Trophoblast cell (in vitro differentiated cells and primary cell): ENCODE data around the gene FMNL1.
A peak's percentile ranks its signal among the peaks of the same experiment; 100 is the strongest.

Source experiments
- DNase-seq, 2 donors: peaks; one replicate each; pipeline ENCODE4 v3.0.0-alpha.2; 2016
- H2AFZ ChIP-seq: 2 replicates; pipeline ENCODE4 v1.6.1; 2013; ENCODE audit warnings: low read length, moderate library complexity, mild to moderate bottlenecking; ENCODE audit not compliant: insufficient read depth, poor library complexity
- H2AK5ac ChIP-seq: 2 replicates; pipeline ENCODE4 v1.6.1; 2013; ENCODE audit warnings: mild to moderate bottlenecking, low read length
- H2BK120ac ChIP-seq: 2 replicates; pipeline ENCODE4 v1.6.1; 2013; ENCODE audit warnings: low read length, mild to moderate bottlenecking, moderate library complexity; ENCODE audit not compliant: insufficient read depth, poor library complexity
- H2BK12ac ChIP-seq: 2 replicates; pipeline ENCODE4 v1.6.1; 2013; ENCODE audit warnings: mild to moderate bottlenecking, low read length, moderate library complexity
- H2BK5ac ChIP-seq: 2 replicates; pipeline ENCODE4 v1.6.1; 2013; ENCODE audit warnings: low read length, low read depth, moderate library complexity, mild to moderate bottlenecking; ENCODE audit not compliant: poor library complexity
- H3K14ac ChIP-seq: 2 replicates; pipeline ENCODE4 v1.6.1; 2013; ENCODE audit warnings: mild to moderate bottlenecking, low read length
- H3K18ac ChIP-seq: 2 replicates; pipeline ENCODE4 v1.6.1; 2013; ENCODE audit warnings: mild to moderate bottlenecking, low read length
- H3K23ac ChIP-seq: 2 replicates; pipeline ENCODE4 v1.6.1; 2013; ENCODE audit warnings: low read length
- H3K27ac ChIP-seq: 2 replicates; pipeline ENCODE4 v1.5.1; 2013; ENCODE audit warnings: low read depth, mild to moderate bottlenecking, inconsistent platforms, low read length, moderate library complexity
- H3K27me3 ChIP-seq: 2 replicates; pipeline ENCODE4 v1.6.1; 2013; ENCODE audit warnings: inconsistent platforms, mild to moderate bottlenecking, low read length, moderate library complexity; ENCODE audit not compliant: insufficient read depth
- H3K36me3 ChIP-seq, 2 experiments: 1 replicate in 1 of 2; 2 replicates in 1 of 2; pipeline ENCODE4 v1.6.1; 2013; ENCODE audit warnings: low read length in 2 of 2, mild to moderate bottlenecking in 2 of 2, moderate library complexity in 1 of 2; ENCODE audit not compliant: insufficient read depth in 2 of 2, control insufficient read depth in 1 of 2
- H3K4ac ChIP-seq: 2 replicates; pipeline ENCODE4 v1.6.1; 2013; ENCODE audit warnings: low read depth, mild to moderate bottlenecking, low read length, moderate library complexity
- H3K4me1 ChIP-seq, 2 experiments: 1 replicate in 1 of 2; 2 replicates in 1 of 2; pipeline ENCODE4 v1.6.1; 2013; ENCODE audit warnings: low read length in 2 of 2, mild to moderate bottlenecking in 2 of 2, moderate library complexity in 1 of 2; ENCODE audit not compliant: insufficient read depth in 2 of 2, control insufficient read depth in 1 of 2
- H3K4me2 ChIP-seq: 2 replicates; pipeline ENCODE4 v1.6.1; 2013; ENCODE audit warnings: inconsistent platforms, mild to moderate bottlenecking, low read length, moderate library complexity
- H3K4me3 ChIP-seq: 2 replicates; pipeline ENCODE4 v1.5.1; 2013; ENCODE audit warnings: mild to moderate bottlenecking, low read depth, low read length, inconsistent platforms
- H3K79me1 ChIP-seq: one replicate; pipeline ENCODE4 v1.6.1; 2013; ENCODE audit warnings: low read length
- H3K79me2 ChIP-seq: 2 replicates; pipeline ENCODE4 v1.6.1; 2013; ENCODE audit warnings: low read length, mild to moderate bottlenecking; ENCODE audit not compliant: control insufficient read depth, insufficient read depth, poor library complexity
- H3K9ac ChIP-seq: 2 replicates; pipeline ENCODE4 v1.6.1; 2013; ENCODE audit warnings: mild to moderate bottlenecking, low read length
- H3K9me3 ChIP-seq: 2 replicates; pipeline ENCODE4 v1.6.1; 2013; ENCODE audit warnings: low read depth, mild to moderate bottlenecking, control low read depth, inconsistent platforms, low read length; ENCODE audit not compliant: insufficient read depth
- H4K12ac ChIP-seq: 2 replicates; pipeline ENCODE4 v1.6.1; 2013; ENCODE audit warnings: low read depth, mild to moderate bottlenecking, low read length, moderate library complexity
- H4K8ac ChIP-seq: 2 replicates; pipeline ENCODE4 v1.6.1; 2013; ENCODE audit warnings: low read depth, mild to moderate bottlenecking, low read length, moderate library complexity
- H4K91ac ChIP-seq: one replicate; pipeline ENCODE4 v1.6.1; 2013; ENCODE audit warnings: low read depth, mild to moderate bottlenecking, low read length, moderate library complexity
- WGBS: extraction: QIAGEN DNeasy Blood & Tissue Kit; methylation state at CpG from one replicate; pipeline ENCODE4 v1.1.7; 2013; ENCODE audit warnings: missing lambda C conversion rate; ENCODE audit not compliant: insufficient read length, insufficient coverage; ENCODE audit errors: extremely low coverage; 5-methylcytosine and 5-hydroxymethylcytosine counted together

Gene FMNL1

GRCh38 chr17:45269912-45270311 is 48.2 kb downstream of the FMNL1 start:
- Histone ChIP-seq H3K9me3 (no peaks in the 10 kb centered on the region), H2BK12ac (no peak overlapping the region), H3K36me3 (peaks cover 37 to 55% of the 10 kb centered on the region in 2 experiments), H4K8ac (no peak overlapping the region), H2BK5ac (no peak overlapping the region), H2BK120ac (no peak overlapping the region), H3K23ac (no peak overlapping the region), H4K12ac (no peak overlapping the region), H3K18ac (no peak overlapping the region), H3K4ac (no peak overlapping the region), H3K9ac (no peak overlapping the region), H3K79me2 (no peaks in the 10 kb centered on the region), H2AK5ac (no peak overlapping the region), H3K4me3 (peak overlapping the region; percentile 28), H3K4me1 (no peaks in the 10 kb centered on the region), H3K79me1 (no peaks in the 10 kb centered on the region), H3K27ac (no peak overlapping the region), H3K14ac (no peak overlapping the region), H3K27me3 (no peaks in the 10 kb centered on the region), H4K91ac (no peak overlapping the region), H3K4me2 (no peak overlapping the region), H2AFZ (no peak overlapping the region)
- DNase-seq, result no peak
- no CpG with 5 or more reads among the region's 7 CpGs for WGBS

DNA sequence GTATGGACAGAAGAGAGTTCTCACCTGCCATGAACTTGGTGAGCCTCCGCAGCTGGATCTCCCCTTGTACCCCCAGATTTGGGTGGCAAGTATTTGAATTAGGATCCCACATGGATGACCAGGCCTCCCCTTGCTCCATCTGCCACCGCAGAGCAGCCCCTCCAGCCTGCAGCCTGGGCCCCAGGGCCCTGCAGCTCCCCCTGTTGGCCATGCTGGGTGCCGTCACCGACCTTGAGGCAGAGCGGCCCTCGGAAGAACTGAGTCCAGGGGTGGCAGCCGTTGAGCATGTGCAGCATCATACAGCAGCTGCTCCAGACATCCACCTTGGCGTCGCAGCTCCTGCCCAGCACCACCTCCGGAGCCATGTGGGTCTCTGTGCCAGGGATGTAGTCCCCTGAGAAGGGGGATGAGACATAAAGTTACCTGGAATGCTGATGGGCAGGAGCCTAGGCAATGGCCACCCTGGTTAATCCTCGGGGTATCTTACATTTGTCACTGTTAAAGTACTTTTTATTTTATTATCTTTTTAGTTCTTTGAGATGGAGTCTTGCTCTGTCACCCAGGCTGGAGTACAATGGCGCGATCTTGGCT is 49.2 kb downstream of the FMNL1 start:
- Histone ChIP-seq H4K8ac (no peak overlapping the region), H3K4me3 (no peak overlapping the region), H2AK5ac (no peak overlapping the region), H4K12ac (no peak overlapping the region), H2AFZ (no peak overlapping the region), H3K79me1 (no peaks in the 10 kb centered on the region), H3K27me3 (no peaks in the 10 kb centered on the region), H3K4me1 (no peaks in the 10 kb centered on the region), H2BK12ac (no peak overlapping the region), H3K23ac (no peak overlapping the region), H3K36me3 (peaks cover 33 to 52% of the 10 kb centered on the region in 2 experiments), H3K9me3 (no peaks in the 10 kb centered on the region), H3K18ac (no peak overlapping the region), H3K4me2 (no peak overlapping the region), H4K91ac (no peak overlapping the region), H3K14ac (no peak overlapping the region), H3K4ac (no peak overlapping the region), H2BK5ac (no peak overlapping the region), H3K79me2 (no peaks in the 10 kb centered on the region), H3K27ac (no peak overlapping the region), H2BK120ac (no peak overlapping the region), H3K9ac (peak overlapping the region; percentile 69)
- peak in 1 of 2 donors; percentile 37 for DNase-seq
- no CpG with 5 or more reads among the region's 13 CpGs for WGBS

- H3K4me2 ChIP-seq, result no peak overlapping the region
- H3K36me3 ChIP-seq, result peaks cover 28 to 48% of the 10 kb centered on the region in 2 experiments
- no peak overlapping the region for H4K91ac ChIP-seq
- no peak overlapping the region for H4K8ac ChIP-seq
- no peaks in the 10 kb centered on the region for H3K9me3 ChIP-seq
- no peak overlapping the region for H2BK12ac ChIP-seq
- DNase-seq, result no peak
- H3K18ac ChIP-seq, result no peak overlapping the region
- no peak overlapping the region for H3K4ac ChIP-seq
- H3K79me2 ChIP-seq, result no peaks in the 10 kb centered on the region
- no peak overlapping the region for H3K27ac ChIP-seq
- H3K23ac ChIP-seq, result no peak overlapping the region
- no peaks in the 10 kb centered on the region for H3K79me1 ChIP-seq
- H3K4me3 ChIP-seq, result no peak overlapping the region
- no peak overlapping the region for H2BK5ac ChIP-seq
- no peak overlapping the region for H4K12ac ChIP-seq
- H3K14ac ChIP-seq, result no peak overlapping the region
- H2AFZ ChIP-seq, result no peak overlapping the region
- H3K27me3 ChIP-seq, result no peaks in the 10 kb centered on the region
- no peaks in the 10 kb centered on the region for H3K4me1 ChIP-seq
- no peak overlapping the region for H2AK5ac ChIP-seq
- WGBS, result no CpG with 5 or more reads among the region's 3 CpGs
- no peak overlapping the region for H2BK120ac ChIP-seq
- H3K9ac ChIP-seq, result no peak overlapping the region
Measured at GRCh38 chr17:45271603-45272002, 49.9 kb downstream of the FMNL1 start.

- no peaks in the 10 kb centered on the region for H3K79me2 ChIP-seq
- H2AFZ ChIP-seq, result no peak overlapping the region
- no peak overlapping the region for H2AK5ac ChIP-seq
- no peak overlapping the region for H3K14ac ChIP-seq
- H4K12ac ChIP-seq, result no peak overlapping the region
- WGBS, result no CpG with 5 or more reads among the region's 16 CpGs
- H3K4me3 ChIP-seq, result no peak overlapping the region
- no peak overlapping the region for H3K4ac ChIP-seq
- H3K79me1 ChIP-seq, result no peaks in the 10 kb centered on the region
- no peak overlapping the region for H4K91ac ChIP-seq
- no peak overlapping the region for H3K23ac ChIP-seq
- no peaks in the 10 kb centered on the region for H3K4me1 ChIP-seq
- no peak overlapping the region for H2BK5ac ChIP-seq
- H2BK12ac ChIP-seq, result no peak overlapping the region
- no peak overlapping the region for H3K18ac ChIP-seq
- H3K36me3 ChIP-seq, result peaks cover 15 to 36% of the 10 kb centered on the region in 2 experiments
- H3K9ac ChIP-seq, result no peak overlapping the region
- no peaks in the 10 kb centered on the region for H3K27me3 ChIP-seq
- no peak overlapping the region for H3K27ac ChIP-seq
- no peak overlapping the region for H4K8ac ChIP-seq
- DNase-seq, result no peak
- H2BK120ac ChIP-seq, result no peak overlapping the region
- no peaks in the 10 kb centered on the region for H3K9me3 ChIP-seq
- H3K4me2 ChIP-seq, result no peak overlapping the region
Measured at GRCh38 chr17:45273551-45273957, 51.9 kb downstream of the FMNL1 start.
